Heart left ventricle (tissue), 13 donors: ENCODE measurements around the gene KLRG1.

Experiments
- POLR2A ChIP-seq, 2 donors: fragments of 450-650 bp; IDR thresholded peaks; one replicate each; pipeline ENCODE4 v1.6.1; 2017; ENCODE audit warnings: antibody characterized with exemption in 2 of 2, mild to moderate bottlenecking in 2 of 2, moderate library complexity in 2 of 2
- TF ChIP-seq, protein P1 (sequence below), 12 donors: fragments of 200-600 bp; sonication (generic) in 4 of 12; IDR thresholded peaks; one replicate each; pipeline versions ENCODE4 v1.5.0 to v1.8.0; 2018 to 2022; ENCODE audit warnings: antibody characterized with exemption in 12 of 12, mild to moderate bottlenecking in 5 of 12
- donor health status: ischemic (EF 13 %, LVEDD 7.1; RV severe dilation, severe dysfunction).
- donor health status: DM: no; HTN: yes; CAD: no.
- donor health status: DM: no; HTN: no; CAD: no.
- donor health status: ischemic (EF 25% LVEDD 6.9; RV normal size, moderate dysfunction).
- donor health status: ischemic (EF 25% LVEDD 5.7; RV mildly dilated, moderate dysfunction).
- donor health status: ischemic (EF 35%, LVEDD 5.7; RV mildly dilated, moderate dysfunction).
- donor health status: nonischemic (EF 11% LVEDD 7.7; RV severe dilation, severe dysfunction).
- donor health status: DM: yes; HTN: yes; CAD: no.
- donor health status: PGD.
- donor health status: ischemic (EF 29% LVEDD 5.4; RV normal size, mild dysfunction).
- donor health status: nonischemic (EF 23%, LVEDD 6.1; RV moderate dilation, normal function).

DNA sequence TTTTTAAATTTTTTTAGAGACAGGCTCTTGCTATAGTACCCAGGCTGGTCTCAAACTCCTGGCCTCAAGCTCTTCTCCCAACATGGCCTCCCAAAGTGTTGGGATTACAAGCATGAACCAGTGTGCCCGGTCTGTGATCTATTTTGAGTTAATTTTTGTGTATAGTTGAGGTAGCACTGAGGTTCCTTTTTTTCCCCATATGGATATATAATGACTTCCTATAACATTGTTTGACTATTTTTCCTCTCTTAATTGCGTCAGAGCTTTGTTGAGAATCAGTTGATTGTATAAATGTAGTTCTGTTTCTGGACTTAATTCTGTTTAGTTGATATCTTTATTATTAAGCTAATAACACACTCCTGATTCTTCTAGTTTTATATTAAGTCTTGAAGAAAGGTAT, 31.3 kb upstream of the KLRG1 start:
- TF ChIP-seq POLR2A (IDR thresholded peaks at IDR 0.05): no peak
- TF ChIP-seq, protein P1, sequence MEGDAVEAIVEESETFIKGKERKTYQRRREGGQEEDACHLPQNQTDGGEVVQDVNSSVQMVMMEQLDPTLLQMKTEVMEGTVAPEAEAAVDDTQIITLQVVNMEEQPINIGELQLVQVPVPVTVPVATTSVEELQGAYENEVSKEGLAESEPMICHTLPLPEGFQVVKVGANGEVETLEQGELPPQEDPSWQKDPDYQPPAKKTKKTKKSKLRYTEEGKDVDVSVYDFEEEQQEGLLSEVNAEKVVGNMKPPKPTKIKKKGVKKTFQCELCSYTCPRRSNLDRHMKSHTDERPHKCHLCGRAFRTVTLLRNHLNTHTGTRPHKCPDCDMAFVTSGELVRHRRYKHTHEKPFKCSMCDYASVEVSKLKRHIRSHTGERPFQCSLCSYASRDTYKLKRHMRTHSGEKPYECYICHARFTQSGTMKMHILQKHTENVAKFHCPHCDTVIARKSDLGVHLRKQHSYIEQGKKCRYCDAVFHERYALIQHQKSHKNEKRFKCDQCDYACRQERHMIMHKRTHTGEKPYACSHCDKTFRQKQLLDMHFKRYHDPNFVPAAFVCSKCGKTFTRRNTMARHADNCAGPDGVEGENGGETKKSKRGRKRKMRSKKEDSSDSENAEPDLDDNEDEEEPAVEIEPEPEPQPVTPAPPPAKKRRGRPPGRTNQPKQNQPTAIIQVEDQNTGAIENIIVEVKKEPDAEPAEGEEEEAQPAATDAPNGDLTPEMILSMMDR (IDR thresholded peaks at IDR 0.05): no peak
